C4-2B (cell line): ENCODE results near the gene CIDEA.

ENCODE experiments used
- ZFX ChIP-seq: fragments of 450-650 bp; IDR thresholded peaks from 2 replicates; pipeline ENCODE4 v1.6.1; 2017
- TF ChIP-seq, protein P1 (sequence below): fragments of 450-650 bp; conservative IDR thresholded peaks from 2 replicates; pipeline ENCODE4 v1.5.1; 2017; ENCODE audit warnings: mild to moderate bottlenecking

DNA sequence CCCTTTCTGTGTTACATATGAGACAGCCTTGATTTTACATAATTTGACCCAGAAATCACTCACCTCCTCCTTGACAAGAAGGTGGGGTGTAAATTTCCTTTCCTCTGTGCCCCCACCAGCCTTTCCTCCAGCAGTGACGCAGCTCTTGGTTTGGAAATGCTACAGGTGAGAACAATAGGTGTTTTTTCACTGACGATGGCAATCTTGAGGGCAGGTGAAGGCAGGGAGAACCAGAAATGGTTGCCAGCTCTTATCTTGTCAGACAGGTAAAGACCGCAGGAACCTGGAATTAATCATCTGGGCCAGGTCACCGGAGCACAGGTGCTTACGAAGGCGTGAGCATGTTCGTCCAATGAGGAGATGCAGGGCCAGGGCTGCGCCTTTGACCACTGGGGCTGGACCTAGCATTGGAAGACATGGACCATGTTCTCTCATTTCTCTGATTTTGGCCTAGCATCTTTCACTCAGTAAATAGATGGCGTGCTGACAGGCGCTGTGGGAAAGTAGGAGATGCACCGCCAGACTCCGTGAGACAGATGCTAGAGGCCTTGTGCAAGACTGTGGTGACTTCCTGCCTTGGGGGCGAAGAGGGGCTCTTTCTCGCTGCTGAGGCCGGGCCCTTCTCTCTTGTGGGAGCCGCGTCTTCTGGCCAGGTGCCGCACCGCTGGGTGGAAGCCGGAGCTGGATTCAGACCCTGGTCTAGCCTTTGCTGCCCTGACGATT is 4.0 kb downstream of the CIDEA start:
- TF ChIP-seq, protein P1, sequence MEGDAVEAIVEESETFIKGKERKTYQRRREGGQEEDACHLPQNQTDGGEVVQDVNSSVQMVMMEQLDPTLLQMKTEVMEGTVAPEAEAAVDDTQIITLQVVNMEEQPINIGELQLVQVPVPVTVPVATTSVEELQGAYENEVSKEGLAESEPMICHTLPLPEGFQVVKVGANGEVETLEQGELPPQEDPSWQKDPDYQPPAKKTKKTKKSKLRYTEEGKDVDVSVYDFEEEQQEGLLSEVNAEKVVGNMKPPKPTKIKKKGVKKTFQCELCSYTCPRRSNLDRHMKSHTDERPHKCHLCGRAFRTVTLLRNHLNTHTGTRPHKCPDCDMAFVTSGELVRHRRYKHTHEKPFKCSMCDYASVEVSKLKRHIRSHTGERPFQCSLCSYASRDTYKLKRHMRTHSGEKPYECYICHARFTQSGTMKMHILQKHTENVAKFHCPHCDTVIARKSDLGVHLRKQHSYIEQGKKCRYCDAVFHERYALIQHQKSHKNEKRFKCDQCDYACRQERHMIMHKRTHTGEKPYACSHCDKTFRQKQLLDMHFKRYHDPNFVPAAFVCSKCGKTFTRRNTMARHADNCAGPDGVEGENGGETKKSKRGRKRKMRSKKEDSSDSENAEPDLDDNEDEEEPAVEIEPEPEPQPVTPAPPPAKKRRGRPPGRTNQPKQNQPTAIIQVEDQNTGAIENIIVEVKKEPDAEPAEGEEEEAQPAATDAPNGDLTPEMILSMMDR: no peak
- no peak for TF ChIP-seq ZFX
